Suprapubic skin (tissue), 4 donors: ENCODE data around the gene SNRK. TPM values are rescaled to one million over a fixed set of nuclear protein-coding genes. Genes with fewer than 3 reads are reported as not detected.

ENCODE experiments used
- DNase-seq, 2 donors: peaks; one replicate each; pipeline ENCODE4 v3.0.0-alpha.2; 2019; ENCODE audit warnings: low spot score in 2 of 2
- H3K27ac ChIP-seq: fragments of 200-600 bp; sonication (generic); one replicate; pipeline ENCODE4 v1.5.1; 2019
- H3K27me3 ChIP-seq: fragments of 200-600 bp; sonication (generic); one replicate; pipeline ENCODE4 v1.5.1; 2019
- H3K36me3 ChIP-seq: fragments of 200-600 bp; sonication (generic); one replicate; pipeline ENCODE4 v1.5.1; 2019
- H3K4me1 ChIP-seq: fragments of 200-600 bp; sonication (generic); one replicate; pipeline ENCODE4 v1.5.1; 2019
- H3K4me3 ChIP-seq: fragments of 200-600 bp; sonication (generic); one replicate; pipeline ENCODE4 v1.5.1; 2019; ENCODE audit warnings: mild to moderate bottlenecking
- H3K9me3 ChIP-seq: fragments of 200-600 bp; sonication (generic); one replicate; pipeline ENCODE4 v1.5.1; 2019
- EP300 ChIP-seq: sonication (generic); formaldehyde crosslinking; IDR thresholded peaks from one replicate; pipeline ENCODE4 v1.6.1; 2017; ENCODE audit warnings: antibody characterized with exemption
- POLR2A ChIP-seq, 2 donors: fragments of 450-650 bp; IDR thresholded peaks; one replicate each; pipeline ENCODE4 v1.6.1; 2017; ENCODE audit warnings: antibody characterized with exemption in 2 of 2, mild to moderate bottlenecking in 2 of 2, moderate library complexity in 2 of 2
- POLR2AphosphoS5 ChIP-seq, 3 donors: sonication (generic); formaldehyde crosslinking; IDR thresholded peaks; one replicate each; pipeline ENCODE4 v1.6.1; 2017; ENCODE audit warnings: antibody characterized with exemption in 3 of 3
- WGBS: methylation state at CpG from one replicate; pipeline ENCODE4 v1.1.5; 2018; 5-methylcytosine and 5-hydroxymethylcytosine counted together
- total RNA-seq, 4 donors: library from RNA; depleted of rRNA; stranded (reverse); fragments of >200 nt; gene quantifications; one replicate each; pipeline ENCODE4 v1.1.0, GENCODE V29; 2016
- TF ChIP-seq, protein P1 (sequence below), 2 donors: fragments of 200-600 bp in 1 of 2; fragments of 450-650 bp in 1 of 2; sonication (generic) in 1 of 2; IDR thresholded peaks; one replicate each; pipeline ENCODE4 v1.5.1; 2016 to 2019; ENCODE audit warnings: antibody characterized with exemption in 2 of 2, mild to moderate bottlenecking in 1 of 2, moderate library complexity in 1 of 2

SNRK gene
- total RNA-seq, 4 donors from 2014 or later = 107 to 213 (median 177) TPM

- H3K9me3 ChIP-seq = no peaks in the 10 kb centered on the region
- H3K27ac ChIP-seq = no peak overlapping the region
- DNase-seq = no peak
- H3K4me1 ChIP-seq = peaks cover 16% of the 10 kb centered on the region
- no peak overlapping the region for H3K4me3 ChIP-seq
- TF ChIP-seq, protein P1, sequence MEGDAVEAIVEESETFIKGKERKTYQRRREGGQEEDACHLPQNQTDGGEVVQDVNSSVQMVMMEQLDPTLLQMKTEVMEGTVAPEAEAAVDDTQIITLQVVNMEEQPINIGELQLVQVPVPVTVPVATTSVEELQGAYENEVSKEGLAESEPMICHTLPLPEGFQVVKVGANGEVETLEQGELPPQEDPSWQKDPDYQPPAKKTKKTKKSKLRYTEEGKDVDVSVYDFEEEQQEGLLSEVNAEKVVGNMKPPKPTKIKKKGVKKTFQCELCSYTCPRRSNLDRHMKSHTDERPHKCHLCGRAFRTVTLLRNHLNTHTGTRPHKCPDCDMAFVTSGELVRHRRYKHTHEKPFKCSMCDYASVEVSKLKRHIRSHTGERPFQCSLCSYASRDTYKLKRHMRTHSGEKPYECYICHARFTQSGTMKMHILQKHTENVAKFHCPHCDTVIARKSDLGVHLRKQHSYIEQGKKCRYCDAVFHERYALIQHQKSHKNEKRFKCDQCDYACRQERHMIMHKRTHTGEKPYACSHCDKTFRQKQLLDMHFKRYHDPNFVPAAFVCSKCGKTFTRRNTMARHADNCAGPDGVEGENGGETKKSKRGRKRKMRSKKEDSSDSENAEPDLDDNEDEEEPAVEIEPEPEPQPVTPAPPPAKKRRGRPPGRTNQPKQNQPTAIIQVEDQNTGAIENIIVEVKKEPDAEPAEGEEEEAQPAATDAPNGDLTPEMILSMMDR (IDR thresholded peaks at IDR 0.05) = no peak
- TF ChIP-seq POLR2AphosphoS5 (IDR thresholded peaks at IDR 0.05) = no peak
- no peak for TF ChIP-seq POLR2A (IDR thresholded peaks at IDR 0.05)
- no peak for TF ChIP-seq EP300
- no peaks in the 10 kb centered on the region for H3K27me3 ChIP-seq
- no peaks in the 10 kb centered on the region for H3K36me3 ChIP-seq
Measured at GRCh38 chr3:43249405-43249804, 36.9 kb upstream of the SNRK start.

DNA sequence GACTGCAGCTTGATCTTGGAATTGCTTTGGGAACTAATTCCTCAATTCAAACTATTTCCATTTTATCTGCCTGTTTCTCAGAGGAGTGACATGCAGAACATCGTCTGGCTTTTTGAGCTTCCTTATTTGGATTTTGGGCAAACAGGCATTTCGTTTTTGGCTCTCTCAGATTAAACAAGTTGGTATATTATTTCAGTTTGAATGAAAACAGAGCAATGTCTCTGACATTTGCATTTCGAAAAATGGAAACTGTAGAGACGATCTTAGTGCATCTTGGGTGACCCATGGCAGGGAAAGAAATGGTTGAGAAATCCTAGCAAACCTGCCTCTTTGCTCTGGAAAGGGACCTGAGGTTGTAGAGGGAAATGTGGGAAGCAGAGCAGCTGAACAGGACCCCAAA lies 33.0 kb upstream of the SNRK start:
- Histone ChIP-seq H3K4me3 (no peak overlapping the region), H3K27ac (no peak overlapping the region), H3K27me3 (no peaks in the 10 kb centered on the region), H3K36me3 (no peaks in the 10 kb centered on the region), H3K9me3 (no peaks in the 10 kb centered on the region), H3K4me1 (peaks cover 13% of the 10 kb centered on the region)
- TF ChIP-seq, protein P1 (IDR thresholded peaks at IDR 0.05) = no peak
- TF ChIP-seq EP300 = no peak
- no peak for TF ChIP-seq POLR2AphosphoS5 (IDR thresholded peaks at IDR 0.05)
- no peak for TF ChIP-seq POLR2A (IDR thresholded peaks at IDR 0.05)
- WGBS = 78% methylated on average over 4 of the region's 4 CpGs
- DNase-seq = no peak

DNA sequence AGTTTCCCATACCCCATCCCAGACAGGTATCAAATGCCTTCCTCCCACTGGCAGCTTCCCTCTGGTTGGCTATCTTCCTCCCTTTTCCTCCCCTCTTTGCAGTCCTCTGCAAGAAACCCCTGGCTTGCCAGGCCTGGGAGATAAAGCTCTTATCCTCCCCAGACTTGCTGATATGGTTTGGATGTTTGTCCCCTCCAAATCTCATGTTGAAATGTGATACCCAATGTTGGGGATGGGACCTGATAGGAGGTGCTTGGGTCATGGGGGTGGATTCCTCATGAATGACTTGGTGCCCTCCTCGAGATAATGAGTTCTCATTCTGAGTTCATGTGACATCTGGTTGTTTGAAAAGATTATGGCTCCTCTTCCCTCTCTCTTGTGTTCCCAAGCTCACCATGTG lies 32.2 kb upstream of the SNRK start:
- Histone ChIP-seq H3K36me3 (no peaks in the 10 kb centered on the region), H3K27me3 (no peaks in the 10 kb centered on the region), H3K9me3 (no peaks in the 10 kb centered on the region), H3K4me3 (no peak overlapping the region), H3K4me1 (peaks cover 6% of the 10 kb centered on the region), H3K27ac (no peak overlapping the region)
- no peak for DNase-seq
- TF ChIP-seq POLR2A (IDR thresholded peaks at IDR 0.05) (no peak), EP300 (no peak), POLR2AphosphoS5 (IDR thresholded peaks at IDR 0.05) (no peak)
- TF ChIP-seq, protein P1 (IDR thresholded peaks at IDR 0.05) = no peak
- 88% methylated on average over 1 of the region's 1 CpG for WGBS

- 94% methylated on average over 2 of the region's 2 CpGs for WGBS
- peaks cover 10% of the 10 kb centered on the region for H3K4me1 ChIP-seq
- no peaks in the 10 kb centered on the region for H3K27me3 ChIP-seq
- H3K9me3 ChIP-seq = no peaks in the 10 kb centered on the region
- no peaks in the 10 kb centered on the region for H3K36me3 ChIP-seq
- TF ChIP-seq EP300 = no peak
- no peak for TF ChIP-seq POLR2AphosphoS5 (IDR thresholded peaks at IDR 0.05)
- no peak for TF ChIP-seq POLR2A (IDR thresholded peaks at IDR 0.05)
- TF ChIP-seq, protein P1 (IDR thresholded peaks at IDR 0.05) = no peak
- no peak for DNase-seq
- no peak overlapping the region for H3K4me3 ChIP-seq
- H3K27ac ChIP-seq = no peak overlapping the region
Measured at GRCh38 chr3:43255662-43256061, 30.7 kb upstream of the SNRK start.

- TF ChIP-seq POLR2A (IDR thresholded peaks at IDR 0.05) = no peak
- TF ChIP-seq POLR2AphosphoS5 (IDR thresholded peaks at IDR 0.05) = no peak
- TF ChIP-seq, protein P1 (IDR thresholded peaks at IDR 0.05) = no peak
- TF ChIP-seq EP300 = no peak
Measured at GRCh38 chr3:43256714-43257461, 29.5 kb upstream of the SNRK start.

More at GRCh38 chr3:43256714-43257461, 29.5 kb upstream of the SNRK start:
- DNase-seq = no peak
- peaks cover 12% of the 10 kb centered on the region for H3K4me1 ChIP-seq
- H3K36me3 ChIP-seq = no peaks in the 10 kb centered on the region
- no peak overlapping the region for H3K27ac ChIP-seq
- H3K27me3 ChIP-seq = no peaks in the 10 kb centered on the region
- H3K9me3 ChIP-seq = no peaks in the 10 kb centered on the region
- WGBS = 92% methylated on average over 1 of the region's 1 CpG
- no peak overlapping the region for H3K4me3 ChIP-seq
